HUES48 (cell line): Measurements from ENCODE around the gene TRAIP.
"Not testable (repeated sequence)": the region's sequence is repeated elsewhere in the genome, so short reads cannot be mapped to it uniquely, and the experiment has no call there.

ENCODE experiments used
- H3K27ac ChIP-seq: one replicate; pipeline ENCODE4 v1.7.0; 2013; ENCODE audit warnings: low read depth, low read length, inconsistent platforms
- H3K27me3 ChIP-seq: 2 replicates; pipeline ENCODE4 v1.6.1; 2013; ENCODE audit warnings: mild to moderate bottlenecking, low read length; ENCODE audit not compliant: control insufficient read depth, insufficient read depth
- H3K36me3 ChIP-seq: 2 replicates; pipeline ENCODE4 v1.6.1; 2013; ENCODE audit warnings: low read length; ENCODE audit not compliant: control insufficient read depth, insufficient read depth
- H3K4me1 ChIP-seq: 2 replicates; pipeline ENCODE4 v1.6.1; 2013; ENCODE audit warnings: mild to moderate bottlenecking, low read length; ENCODE audit not compliant: control insufficient read depth, insufficient read depth
- H3K4me3 ChIP-seq: 2 replicates; pipeline ENCODE4 v1.5.1; 2013; ENCODE audit warnings: mild to moderate bottlenecking, low read depth, low read length
- H3K9ac ChIP-seq: 2 replicates; pipeline ENCODE4 v1.6.1; 2013; ENCODE audit warnings: mild to moderate bottlenecking, low read depth, low read length, moderate library complexity
- H3K9me3 ChIP-seq: 2 replicates; pipeline ENCODE4 v1.6.1; 2013; ENCODE audit warnings: low read length; ENCODE audit not compliant: control insufficient read depth, insufficient read depth

The TRAIP gene

GRCh38 chr3:49845694-49846093 lies 10.7 kb downstream of the TRAIP start:
- Histone ChIP-seq H3K9me3 (no peaks in the 10 kb centered on the region), H3K36me3 (peaks cover 67% of the 10 kb centered on the region), H3K27me3 (no peaks in the 10 kb centered on the region), H3K4me3 (no peak overlapping the region), H3K27ac (no peak overlapping the region), H3K4me1 (no peaks in the 10 kb centered on the region), H3K9ac (no peak overlapping the region)

GRCh38 chr3:49844464-49845183 lies 11.7 kb downstream of the TRAIP start:
- H3K9me3 ChIP-seq = no peaks in the 10 kb centered on the region
- H3K4me3 ChIP-seq = no peak overlapping the region
- H3K27me3 ChIP-seq = no peaks in the 10 kb centered on the region
- H3K36me3 ChIP-seq = peaks cover 78% of the 10 kb centered on the region
- H3K9ac ChIP-seq = no peak overlapping the region
- no peaks in the 10 kb centered on the region for H3K4me1 ChIP-seq
- no peak overlapping the region for H3K27ac ChIP-seq

- Histone ChIP-seq H3K9ac (no peak overlapping the region), H3K9me3 (no peaks in the 10 kb centered on the region), H3K36me3 (peaks cover 85% of the 10 kb centered on the region), H3K27me3 (no peaks in the 10 kb centered on the region), H3K27ac (no peak overlapping the region), H3K4me1 (no peaks in the 10 kb centered on the region), H3K4me3 (no peak overlapping the region)
Measured at GRCh38 chr3:49842843-49843517, 13.4 kb downstream of the TRAIP start.

- H3K36me3 ChIP-seq = peaks cover 86% of the 10 kb centered on the region
- no peak overlapping the region for H3K27ac ChIP-seq
- no peak overlapping the region for H3K4me3 ChIP-seq
- no peaks in the 10 kb centered on the region for H3K9me3 ChIP-seq
- H3K27me3 ChIP-seq = no peaks in the 10 kb centered on the region
- no peak overlapping the region for H3K9ac ChIP-seq
- no peaks in the 10 kb centered on the region for H3K4me1 ChIP-seq
Measured at GRCh38 chr3:49841806-49842205, 14.6 kb downstream of the TRAIP start.

GRCh38 chr3:49841126-49841696 lies 15.2 kb downstream of the TRAIP start:
- H3K27ac ChIP-seq = no peak overlapping the region
- H3K36me3 ChIP-seq = peaks cover 86% of the 10 kb centered on the region

GRCh38 chr3:49840388-49840787 lies 16.0 kb downstream of the TRAIP start:
- Histone ChIP-seq H3K9ac (no peak overlapping the region), H3K4me1 (no peaks in the 10 kb centered on the region), H3K27me3 (no peaks in the 10 kb centered on the region), H3K9me3 (no peaks in the 10 kb centered on the region), H3K36me3 (peaks cover 78% of the 10 kb centered on the region), H3K4me3 (no peak overlapping the region), H3K27ac (no peak overlapping the region)

More at GRCh38 chr3:49841126-49841696, 15.2 kb downstream of the TRAIP start:
- H3K9ac ChIP-seq = no peak overlapping the region
- no peak overlapping the region for H3K4me3 ChIP-seq
- no peaks in the 10 kb centered on the region for H3K4me1 ChIP-seq
- H3K27me3 ChIP-seq = no peaks in the 10 kb centered on the region
- no peaks in the 10 kb centered on the region for H3K9me3 ChIP-seq

- H3K4me1 ChIP-seq = no peaks in the 10 kb centered on the region
- H3K4me3 ChIP-seq = no peak overlapping the region
- H3K9me3 ChIP-seq = no peaks in the 10 kb centered on the region
- no peak overlapping the region for H3K9ac ChIP-seq
- no peak overlapping the region for H3K27ac ChIP-seq
- H3K36me3 ChIP-seq = peaks cover 77% of the 10 kb centered on the region
- H3K27me3 ChIP-seq = no peaks in the 10 kb centered on the region
Measured at GRCh38 chr3:49839193-49839809, 17.1 kb downstream of the TRAIP start.

- Histone ChIP-seq H3K36me3 (peaks cover 66% of the 10 kb centered on the region), H3K9me3 (no peaks in the 10 kb centered on the region), H3K4me3 (no peak overlapping the region), H3K27ac (no peak overlapping the region), H3K27me3 (no peaks in the 10 kb centered on the region), H3K4me1 (no peaks in the 10 kb centered on the region), H3K9ac (no peak overlapping the region)
Measured at GRCh38 chr3:49831341-49831740, 25.0 kb downstream of the TRAIP start.

- no peak overlapping the region for H3K9ac ChIP-seq
- no peak overlapping the region for H3K27ac ChIP-seq
- H3K36me3 ChIP-seq = peaks cover 30% of the 10 kb centered on the region
- H3K4me3 ChIP-seq = no peak overlapping the region
- H3K9me3 ChIP-seq = no peaks in the 10 kb centered on the region
- no peaks in the 10 kb centered on the region for H3K27me3 ChIP-seq
- no peaks in the 10 kb centered on the region for H3K4me1 ChIP-seq
Measured at GRCh38 chr3:49826016-49826415, 30.3 kb downstream of the TRAIP start.

GRCh38 chr3:49823131-49823530 lies 33.2 kb downstream of the TRAIP start:
- not testable (repeated sequence) for H3K27ac ChIP-seq, H3K36me3 ChIP-seq, H3K9me3 ChIP-seq, H3K4me3 ChIP-seq, H3K4me1 ChIP-seq, H3K9ac ChIP-seq, H3K27me3 ChIP-seq
